Glutamatergic neuron (in vitro differentiated cells): Measurements from ENCODE around the gene SAFB. TPM values are rescaled to one million over a fixed set of nuclear protein-coding genes. Genes with fewer than 3 reads are reported as not detected.

ENCODE experiments used
- DNase-seq: peaks from one replicate; pipeline ENCODE4 v3.0.0; 2022
- H3K27ac Mint-ChIP-seq: one replicate; pipeline ENCODE4 v1.8.0; 2020; ENCODE audit warnings: mild to moderate bottlenecking, mixed read lengths, inconsistent platforms; ENCODE audit not compliant: unreplicated experiment
- H3K27me3 Mint-ChIP-seq: one replicate; pipeline ENCODE4 v1.8.0; 2020; ENCODE audit warnings: mild to moderate bottlenecking, moderate library complexity, mixed read lengths, inconsistent platforms; ENCODE audit not compliant: unreplicated experiment
- H3K36me3 Mint-ChIP-seq: one replicate; pipeline ENCODE4 v1.8.0; 2020; ENCODE audit warnings: mild to moderate bottlenecking, mixed read lengths, inconsistent platforms; ENCODE audit not compliant: unreplicated experiment
- H3K4me1 Mint-ChIP-seq: one replicate; pipeline ENCODE4 v1.8.0; 2020; ENCODE audit warnings: mild to moderate bottlenecking, low read depth, mixed read lengths, inconsistent platforms; ENCODE audit not compliant: unreplicated experiment
- H3K4me3 Mint-ChIP-seq: one replicate; pipeline ENCODE4 v1.8.0; 2020; ENCODE audit warnings: mild to moderate bottlenecking, mixed read lengths, inconsistent platforms; ENCODE audit not compliant: unreplicated experiment
- H3K9me3 Mint-ChIP-seq: one replicate; pipeline ENCODE4 v1.8.0; 2020; ENCODE audit warnings: mild to moderate bottlenecking, moderate library complexity, mixed read lengths, inconsistent platforms; ENCODE audit not compliant: unreplicated experiment
- total RNA-seq: library from RNA; stranded (reverse); fragmentation: NEBNext Ultra II Directional; extraction: Animal tissue kit (Norgen Biotek cat#: 25700); gene quantifications from one replicate; pipeline ENCODE4 v1.2.1, GENCODE V29; 2021; ENCODE audit not compliant: unreplicated experiment
- TF ChIP-seq, protein P1 (sequence below): fragments of 200-600 bp; sonication (generic); IDR thresholded peaks from one replicate; pipeline ENCODE4 v1.5.0; 2021; ENCODE audit not compliant: partially characterized antibody, unreplicated experiment

SAFB gene
- total RNA-seq, 1 donor from 2014 or later, result 133 TPM

DNA sequence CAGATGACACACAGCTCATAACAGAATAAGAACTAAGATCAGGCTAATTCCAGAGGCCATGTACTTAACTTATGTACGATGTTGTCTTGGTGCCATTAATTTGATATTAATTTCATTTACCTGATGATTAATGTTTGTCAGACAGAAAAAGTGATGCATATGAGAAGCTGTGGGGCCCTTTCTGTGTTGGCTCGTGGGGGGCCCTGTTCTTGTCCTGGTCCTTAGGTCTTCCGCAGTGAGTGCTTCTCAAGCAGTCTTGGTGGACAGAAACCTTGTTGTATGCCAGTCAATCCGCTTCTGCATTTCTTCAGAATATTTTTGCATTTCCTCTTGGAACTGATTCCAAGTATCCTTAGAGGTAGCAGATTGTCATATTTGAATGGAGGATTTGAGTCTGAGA, 20.2 kb downstream of the SAFB start:
- TF ChIP-seq, protein P1, sequence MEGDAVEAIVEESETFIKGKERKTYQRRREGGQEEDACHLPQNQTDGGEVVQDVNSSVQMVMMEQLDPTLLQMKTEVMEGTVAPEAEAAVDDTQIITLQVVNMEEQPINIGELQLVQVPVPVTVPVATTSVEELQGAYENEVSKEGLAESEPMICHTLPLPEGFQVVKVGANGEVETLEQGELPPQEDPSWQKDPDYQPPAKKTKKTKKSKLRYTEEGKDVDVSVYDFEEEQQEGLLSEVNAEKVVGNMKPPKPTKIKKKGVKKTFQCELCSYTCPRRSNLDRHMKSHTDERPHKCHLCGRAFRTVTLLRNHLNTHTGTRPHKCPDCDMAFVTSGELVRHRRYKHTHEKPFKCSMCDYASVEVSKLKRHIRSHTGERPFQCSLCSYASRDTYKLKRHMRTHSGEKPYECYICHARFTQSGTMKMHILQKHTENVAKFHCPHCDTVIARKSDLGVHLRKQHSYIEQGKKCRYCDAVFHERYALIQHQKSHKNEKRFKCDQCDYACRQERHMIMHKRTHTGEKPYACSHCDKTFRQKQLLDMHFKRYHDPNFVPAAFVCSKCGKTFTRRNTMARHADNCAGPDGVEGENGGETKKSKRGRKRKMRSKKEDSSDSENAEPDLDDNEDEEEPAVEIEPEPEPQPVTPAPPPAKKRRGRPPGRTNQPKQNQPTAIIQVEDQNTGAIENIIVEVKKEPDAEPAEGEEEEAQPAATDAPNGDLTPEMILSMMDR, result no peak
- H3K4me1 Mint-ChIP-seq, result peaks cover 9% of the 10 kb centered on the region
- no peak overlapping the region for H3K4me3 Mint-ChIP-seq
- no peaks in the 10 kb centered on the region for H3K9me3 Mint-ChIP-seq
- no peak overlapping the region for H3K27ac Mint-ChIP-seq
- DNase-seq, result no peak
- peaks cover 2% of the 10 kb centered on the region for H3K27me3 Mint-ChIP-seq
- H3K36me3 Mint-ChIP-seq, result no peaks in the 10 kb centered on the region

DNA sequence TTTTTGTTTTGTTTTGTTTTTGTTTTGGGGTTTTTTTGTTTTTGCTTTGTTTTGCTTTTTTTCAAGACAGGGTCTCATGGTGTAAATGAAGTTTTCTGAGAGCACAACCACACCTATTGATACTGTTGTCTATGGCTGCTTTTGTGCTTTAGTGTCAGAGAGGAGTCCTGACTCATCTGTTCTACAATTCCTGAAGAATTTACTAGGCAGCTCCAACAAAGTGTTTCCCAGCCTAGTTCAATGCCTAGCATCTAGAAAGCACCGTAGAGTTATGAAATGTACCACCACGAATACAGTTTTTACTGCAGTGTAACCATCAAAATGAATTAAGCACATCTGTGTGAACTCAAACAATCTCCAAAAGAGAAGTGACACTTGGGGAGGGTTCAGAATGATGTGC, 21.2 kb downstream of the SAFB start:
- Mint-ChIP-seq H3K4me1 (peaks cover 9% of the 10 kb centered on the region), H3K9me3 (no peaks in the 10 kb centered on the region), H3K4me3 (no peak overlapping the region), H3K36me3 (no peaks in the 10 kb centered on the region), H3K27me3 (peaks cover 2% of the 10 kb centered on the region), H3K27ac (peak overlapping the region; percentile 71)
- no peak for DNase-seq
- TF ChIP-seq, protein P1, result no peak

DNA sequence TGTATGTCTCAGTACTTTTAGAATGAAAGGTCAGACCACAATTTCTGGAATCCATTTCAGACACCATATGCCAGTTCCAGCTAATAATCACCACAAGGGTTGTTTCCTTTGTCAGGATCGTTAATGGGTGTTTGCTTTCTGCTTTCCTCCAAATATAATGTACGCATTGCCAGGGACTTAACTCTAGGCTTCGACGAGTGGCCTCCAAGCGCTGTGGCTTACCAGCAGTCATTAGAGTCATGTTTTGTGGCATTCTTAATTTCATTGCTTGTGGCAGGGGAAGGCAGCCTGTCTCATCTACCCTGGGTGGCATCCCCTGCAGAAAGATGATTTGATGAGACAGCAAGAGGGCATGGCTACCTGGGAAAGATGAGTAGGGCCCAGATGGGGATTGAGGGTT, 22.5 kb downstream of the SAFB start:
- Mint-ChIP-seq H3K27me3 (peaks cover 2% of the 10 kb centered on the region), H3K27ac (peak overlapping the region; percentile 73), H3K36me3 (no peaks in the 10 kb centered on the region)

DNA sequence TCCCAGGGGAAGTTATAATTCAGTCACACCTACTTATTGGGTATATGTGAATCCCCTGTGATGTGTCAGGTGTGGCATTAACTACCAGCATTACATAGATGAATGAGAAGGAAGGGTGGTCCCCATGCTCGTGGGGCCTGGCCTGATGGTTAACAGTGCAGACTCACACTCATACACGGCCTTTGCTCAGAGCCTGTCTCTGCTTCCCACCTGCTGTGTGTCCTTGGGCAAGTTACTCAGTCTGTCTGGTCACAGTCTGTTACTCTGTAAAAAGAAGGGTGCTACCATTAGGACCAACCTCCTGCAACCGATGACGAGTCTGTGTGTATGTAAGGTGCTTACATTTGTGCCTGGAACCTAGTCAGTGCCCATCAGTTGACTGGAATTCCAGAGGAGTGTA, 23.8 kb downstream of the SAFB start:
- Mint-ChIP-seq H3K36me3 (no peaks in the 10 kb centered on the region), H3K27ac (no peak overlapping the region), H3K9me3 (no peaks in the 10 kb centered on the region), H3K4me3 (no peak overlapping the region), H3K27me3 (peaks cover 2% of the 10 kb centered on the region), H3K4me1 (peaks cover 8% of the 10 kb centered on the region)
- no peak for DNase-seq
- TF ChIP-seq, protein P1, result no peak

More for the DNA sequence above, 22.5 kb downstream of the SAFB start:
- H3K4me1 Mint-ChIP-seq, result peaks cover 9% of the 10 kb centered on the region
- H3K4me3 Mint-ChIP-seq, result no peak overlapping the region
- TF ChIP-seq, protein P1, result no peak
- H3K9me3 Mint-ChIP-seq, result no peaks in the 10 kb centered on the region
- DNase-seq, result no peak

DNA sequence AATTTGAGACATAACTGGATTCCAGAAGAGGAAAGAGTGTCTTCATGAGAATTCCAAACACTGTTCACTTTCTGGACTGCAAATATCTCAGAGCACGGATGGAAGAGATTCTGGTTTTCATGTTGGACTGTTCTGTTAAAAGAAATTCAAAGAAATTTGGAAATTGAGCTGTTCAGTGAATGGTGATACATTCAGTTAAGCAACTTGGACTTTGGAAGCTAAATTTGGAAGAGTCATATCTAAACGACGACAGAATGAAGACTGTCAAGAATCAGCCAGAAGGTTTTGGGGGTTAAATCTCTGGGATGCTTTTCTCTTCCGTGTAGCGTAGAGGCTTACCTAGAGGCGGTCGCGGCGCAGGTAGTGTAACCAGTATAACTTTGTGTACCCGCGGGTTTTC, 25.6 kb downstream of the SAFB start:
- TF ChIP-seq, protein P1, result no peak
- no peaks in the 10 kb centered on the region for H3K9me3 Mint-ChIP-seq
- peak overlapping the region; percentile 66 for H3K27ac Mint-ChIP-seq
- H3K4me3 Mint-ChIP-seq, result no peak overlapping the region
- H3K36me3 Mint-ChIP-seq, result no peaks in the 10 kb centered on the region
- peaks cover 2% of the 10 kb centered on the region for H3K27me3 Mint-ChIP-seq
- DNase-seq, result no peak
- peaks cover 16% of the 10 kb centered on the region for H3K4me1 Mint-ChIP-seq
